HCT116 (cell line): ENCODE results near the gene KATNAL1. TPM values are rescaled to one million over a fixed set of nuclear protein-coding genes. Genes with fewer than 3 reads are reported as not detected.

Source experiments
- ATAC-seq: fragments of 200-7000 bp; cut with Tn5 transposase; 2 replicates; pipeline ENCODE4 v1.9.1; 2020; ENCODE audit warnings: mild to moderate bottlenecking, moderate library complexity
- BruUV-seq: library from RNA; stranded (reverse); fragments of 400-500 nt; replicated peaks from 2 replicates; lab custom pipeline; 2021; lab: Mats Ljungman, UMichigan
- CTCF ChIA-PET: fragments of 300-600 bp; sonication (Branson Sonifier 250); formaldehyde crosslinking; loops from one replicate; lab custom pipeline; 2021; ENCODE audit warnings: antibody characterized with exemption; lab: Charles Lee
- POLR2A ChIA-PET: fragments of 300-600, 350-600 bp; sonication (Branson Sonifier 250); formaldehyde crosslinking; loops from one replicate; lab custom pipeline; 2021; ENCODE audit warnings: antibody characterized with exemption; lab: Charles Lee
- RAD21 ChIA-PET, 2 experiments: fragments of 300-600 bp; sonication (Branson Sonifier 250); formaldehyde crosslinking; loops; one replicate each; lab custom pipeline; 2023; ENCODE audit warnings: low total read pairs in 2 of 2; ENCODE audit not compliant: uncharacterized antibody in 2 of 2, unreplicated experiment in 2 of 2, low non-redundant PET in 1 of 2; lab: Charles Lee
- DNase-seq: peaks from one replicate; pipeline ENCODE4 v3.0.0-alpha.2; 2010; ENCODE audit warnings: low read depth, low spot score
- H2AFZ ChIP-seq: fragments of 200-600 bp; shearing (Covaris generic), sonication (generic); 2 replicates; pipeline ENCODE4 v1.6.1; 2017; ENCODE audit warnings: low read depth, mixed run types, mixed read lengths, antibody characterized with exemption, low read length; ENCODE audit not compliant: poor library complexity, severe bottlenecking
- H3K27ac ChIP-seq: 2 replicates; pipeline ENCODE4 v1.5.1; 2012; ENCODE audit warnings: low read depth, low read length
- H3K27me3 ChIP-seq: fragments of 200-600 bp; sonication (generic); 2 replicates; pipeline ENCODE4 v1.6.1; 2016; ENCODE audit warnings: mixed run types, low read length, mixed read lengths; ENCODE audit not compliant: insufficient read depth
- H3K36me3 ChIP-seq, 2 experiments: fragments of 200-500 bp in 1 of 2; fragments of 200-600 bp in 1 of 2; sonication (Bioruptor generic) in 1 of 2; sonication (generic) in 1 of 2; 2 replicates each; pipeline versions ENCODE4 v1.5.1 to v1.6.1; 2014 to 2016; ENCODE audit warnings: low read length in 2 of 2, inconsistent platforms in 1 of 2, mixed read lengths in 1 of 2, mixed run types in 1 of 2; ENCODE audit not compliant: insufficient read depth in 2 of 2, control insufficient read depth in 1 of 2
- H3K4me1 ChIP-seq, 2 experiments: fragments of 200-600 bp in 1 of 2; sonication (generic) in 1 of 2; 2 replicates each; pipeline versions ENCODE4 v1.5.1 to v1.6.1; 2012 to 2017; ENCODE audit warnings: low read length in 2 of 2, inconsistent platforms in 1 of 2, mild to moderate bottlenecking in 1 of 2, mixed read lengths in 1 of 2, mixed run types in 1 of 2, moderate library complexity in 1 of 2; ENCODE audit not compliant: insufficient read depth in 2 of 2, control insufficient read depth in 1 of 2
- H3K4me2 ChIP-seq: fragments of 200-600 bp; sonication (generic); 2 replicates; pipeline ENCODE4 v1.6.1; 2017; ENCODE audit warnings: mixed run types, low read length, mixed read lengths
- H3K4me3 ChIP-seq, 2 experiments: fragments of 200-600 bp in 1 of 2; sonication (generic) in 1 of 2; replicated peaks in 1 of 2; 2 replicates each; pipeline ENCODE4 v1.5.1; 2011 to 2016; ENCODE audit warnings: low read length in 2 of 2, control low read depth in 1 of 2, low read depth in 1 of 2, mild to moderate bottlenecking in 1 of 2, mixed read lengths in 1 of 2, mixed run types in 1 of 2
- H3K79me2 ChIP-seq: fragments of 200-600 bp; sonication (generic); 2 replicates; pipeline ENCODE4 v1.6.1; 2017; ENCODE audit warnings: mild to moderate bottlenecking, mixed run types, low read length, moderate library complexity, mixed read lengths; ENCODE audit not compliant: insufficient read depth
- H3K9ac ChIP-seq: fragments of 200-600 bp; sonication (generic); 2 replicates; pipeline ENCODE4 v1.6.1; 2016; ENCODE audit warnings: low read length, mixed read lengths
- H3K9me2 ChIP-seq: fragments of 200-600 bp; sonication (generic), shearing (Covaris generic); 2 replicates; pipeline ENCODE4 v1.6.1; 2017; ENCODE audit warnings: mixed run types, mild to moderate bottlenecking, moderate library complexity; ENCODE audit not compliant: insufficient read depth
- H3K9me3 ChIP-seq, 2 experiments: fragments of 200-500 bp in 1 of 2; fragments of 200-600 bp in 1 of 2; sonication (Bioruptor generic) in 1 of 2; sonication (generic) in 1 of 2; 2 replicates each; pipeline ENCODE4 v1.6.1; 2014 to 2017; ENCODE audit warnings: low read length in 2 of 2, mixed read lengths in 2 of 2, inconsistent platforms in 1 of 2, low read depth in 1 of 2, mild to moderate bottlenecking in 1 of 2, mixed run types in 1 of 2, moderate library complexity in 1 of 2; ENCODE audit not compliant: control insufficient read depth in 1 of 2, insufficient read depth in 1 of 2
- H4K20me1 ChIP-seq: fragments of 200-600 bp; sonication (generic), shearing (Covaris generic); 2 replicates; pipeline ENCODE4 v1.6.1; 2017; ENCODE audit warnings: mixed run types, mild to moderate bottlenecking, moderate library complexity; ENCODE audit not compliant: insufficient read depth
- EGR1 ChIP-seq: IDR thresholded peaks from 2 replicates; pipeline ENCODE4 v1.6.1; 2012; ENCODE audit warnings: low read depth
- ELF1 ChIP-seq: IDR thresholded peaks from 2 replicates; pipeline ENCODE4 v1.6.1; 2012; ENCODE audit warnings: low read depth, borderline replicate concordance
- EZH2 ChIP-seq: fragments of 200-600 bp; sonication (generic); IDR thresholded peaks from 2 replicates; pipeline ENCODE4 v1.6.1; 2017; ENCODE audit warnings: antibody characterized with exemption, mixed run types
- EZH2phosphoT487 ChIP-seq: fragments of 200-600 bp; IDR thresholded peaks from 2 replicates; pipeline ENCODE4 v1.6.1; 2018; ENCODE audit warnings: antibody characterized with exemption, borderline replicate concordance
- POLR2A ChIP-seq: IDR thresholded peaks from 2 replicates; pipeline ENCODE4 v1.7.0; 2011; ENCODE audit warnings: borderline replicate concordance; ENCODE audit not compliant: insufficient read depth, insufficient read length; ENCODE audit errors: extremely low read depth
- SRF ChIP-seq: IDR thresholded peaks from 2 replicates; pipeline ENCODE4 v1.6.1; 2012; ENCODE audit warnings: low read depth
- ZFX ChIP-seq: fragments of 450-650 bp; IDR thresholded peaks from 2 replicates; pipeline ENCODE4 v1.6.1; 2017
- ZNF274 ChIP-seq: fragments of 200-500 bp; sonication (Bioruptor generic); IDR thresholded peaks from 2 replicates; pipeline ENCODE4 v1.6.1; 2014; ENCODE audit warnings: mild to moderate bottlenecking, low read depth, low read length, inconsistent platforms
- intact Hi-C: fragments of 100-400 bp; cut with micrococcal nuclease; formaldehyde crosslinking; loops from 2 replicates; pipeline ENCODE4 v1.10.0; 2022
- total RNA-seq: library from RNA; stranded (reverse); gene quantifications from one replicate; pipeline ENCODE4 v1.2.1, GENCODE V29; 2021; ENCODE audit not compliant: unreplicated experiment
- TF ChIP-seq, protein P1 (sequence below): IDR thresholded peaks from 2 replicates; pipeline ENCODE4 v1.6.1; 2011; ENCODE audit warnings: mild to moderate bottlenecking, low read length, moderate library complexity; ENCODE audit not compliant: insufficient replicate concordance; ENCODE audit errors: extremely low read depth
- TF ChIP-seq, protein P2 (sequence below): IDR thresholded peaks from 2 replicates; pipeline ENCODE4 v1.6.1; 2012

The KATNAL1 gene
- total RNA-seq, 1 experiment from 2014 or later, result 17.3 TPM

DNA sequence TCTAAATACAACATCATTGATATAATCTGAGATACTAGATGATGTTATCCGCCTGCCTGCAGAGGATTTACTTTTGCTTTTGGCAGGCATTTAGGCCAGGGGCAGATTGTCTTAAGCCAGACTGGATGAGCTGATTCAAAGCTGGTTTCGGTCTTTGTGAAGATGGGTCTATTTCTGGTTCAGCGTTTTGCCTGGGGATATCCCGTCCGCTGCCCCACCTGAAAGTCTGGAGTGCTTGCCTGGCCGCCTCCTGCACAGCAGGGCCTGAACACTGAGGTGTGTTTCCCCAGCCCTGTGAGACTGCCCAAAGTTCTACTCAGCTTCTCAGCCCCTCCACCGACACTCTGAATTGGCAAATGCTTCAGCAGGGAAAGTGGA lies 149.7 kb downstream of the KATNAL1 start:
- no peaks in the 10 kb centered on the region for H3K4me1 ChIP-seq
- TF ChIP-seq ZNF274, result no peak
- no peak for TF ChIP-seq EZH2phosphoT487
- TF ChIP-seq, protein P1, sequence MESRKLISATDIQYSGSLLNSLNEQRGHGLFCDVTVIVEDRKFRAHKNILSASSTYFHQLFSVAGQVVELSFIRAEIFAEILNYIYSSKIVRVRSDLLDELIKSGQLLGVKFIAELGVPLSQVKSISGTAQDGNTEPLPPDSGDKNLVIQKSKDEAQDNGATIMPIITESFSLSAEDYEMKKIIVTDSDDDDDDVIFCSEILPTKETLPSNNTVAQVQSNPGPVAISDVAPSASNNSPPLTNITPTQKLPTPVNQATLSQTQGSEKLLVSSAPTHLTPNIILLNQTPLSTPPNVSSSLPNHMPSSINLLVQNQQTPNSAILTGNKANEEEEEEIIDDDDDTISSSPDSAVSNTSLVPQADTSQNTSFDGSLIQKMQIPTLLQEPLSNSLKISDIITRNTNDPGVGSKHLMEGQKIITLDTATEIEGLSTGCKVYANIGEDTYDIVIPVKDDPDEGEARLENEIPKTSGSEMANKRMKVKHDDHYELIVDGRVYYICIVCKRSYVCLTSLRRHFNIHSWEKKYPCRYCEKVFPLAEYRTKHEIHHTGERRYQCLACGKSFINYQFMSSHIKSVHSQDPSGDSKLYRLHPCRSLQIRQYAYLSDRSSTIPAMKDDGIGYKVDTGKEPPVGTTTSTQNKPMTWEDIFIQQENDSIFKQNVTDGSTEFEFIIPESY, result no peak
- no peak for TF ChIP-seq POLR2A
- no peak for TF ChIP-seq ZFX
- no peak for TF ChIP-seq SRF
- TF ChIP-seq, protein P2, sequence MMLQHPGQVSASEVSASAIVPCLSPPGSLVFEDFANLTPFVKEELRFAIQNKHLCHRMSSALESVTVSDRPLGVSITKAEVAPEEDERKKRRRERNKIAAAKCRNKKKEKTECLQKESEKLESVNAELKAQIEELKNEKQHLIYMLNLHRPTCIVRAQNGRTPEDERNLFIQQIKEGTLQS, result no peak
- TF ChIP-seq EGR1, result no peak
- TF ChIP-seq EZH2, result no peak
- no peak for TF ChIP-seq ELF1
- H3K36me3 ChIP-seq, result no peaks in the 10 kb centered on the region
- no peak overlapping the region for H3K9ac ChIP-seq
- no peak for ATAC-seq
- POLR2A ChIA-PET, result no interaction called here
- BruUV-seq, result no TSS peak
- no peak overlapping the region for H2AFZ ChIP-seq
- H3K4me3 ChIP-seq, result no peak overlapping the region
- no peaks in the 10 kb centered on the region for H3K27me3 ChIP-seq
- H3K9me2 ChIP-seq, result no peaks in the 10 kb centered on the region
- no peaks in the 10 kb centered on the region for H4K20me1 ChIP-seq
- no peaks in the 10 kb centered on the region for H3K9me3 ChIP-seq
- no peak overlapping the region for H3K4me2 ChIP-seq
- no peaks in the 10 kb centered on the region for H3K79me2 ChIP-seq
- DNase-seq, result no peak
- RAD21 ChIA-PET, result no interaction called here
- no peak overlapping the region for H3K27ac ChIP-seq
- intact Hi-C loops, result no loop called here
- CTCF ChIA-PET, result interaction anchor here (0.6 to 0.8 kb wide), 2 partner anchors 10 to 46 kb away, joined by 3 to 4 read pairs; no protein-coding TSS in a partner anchor
